ENCODE measurements around the gene ALG6.
"Not testable (repeated sequence)": the region's sequence is repeated elsewhere in the genome, so short reads cannot be mapped to it uniquely, and the experiment has no call there.

ALG6 gene

DNA sequence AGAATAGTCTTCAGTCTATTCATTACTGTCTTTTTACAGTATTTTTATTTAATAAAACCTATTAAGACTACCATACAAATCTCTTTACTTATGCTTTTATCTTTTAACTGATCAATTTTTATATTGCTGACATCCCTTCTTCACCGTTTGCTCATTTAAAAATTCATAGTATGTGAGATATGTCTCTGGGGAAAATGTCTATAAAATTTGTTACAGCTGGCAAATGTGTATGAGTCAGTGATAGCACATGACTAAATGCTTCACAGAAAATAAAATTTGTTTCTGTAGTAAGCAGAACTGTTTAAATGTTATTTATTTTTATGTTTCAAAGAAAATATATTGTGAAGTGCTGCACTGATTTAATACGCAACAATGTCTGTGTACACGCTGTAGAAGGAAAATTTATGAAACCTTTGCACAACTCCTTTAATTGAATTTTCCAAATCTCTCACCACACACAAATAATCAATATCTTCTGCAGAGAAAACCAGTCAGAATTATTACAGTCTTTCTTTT is 81.4 kb downstream of the ALG6 start:
- Histone ChIP-seq H3K9ac (ENCODE audit: low read depth in 1 of 2, low read length in 2 of 2) (no peak overlapping the region), H3K4me3 (ENCODE audit: low read length in 2 of 2) (no peak overlapping the region), H3K4me1 (ENCODE audit: control insufficient read depth in 2 of 2, insufficient read depth in 2 of 2, low read length in 2 of 2) (no peaks in the 10 kb centered on the region)

DNA sequence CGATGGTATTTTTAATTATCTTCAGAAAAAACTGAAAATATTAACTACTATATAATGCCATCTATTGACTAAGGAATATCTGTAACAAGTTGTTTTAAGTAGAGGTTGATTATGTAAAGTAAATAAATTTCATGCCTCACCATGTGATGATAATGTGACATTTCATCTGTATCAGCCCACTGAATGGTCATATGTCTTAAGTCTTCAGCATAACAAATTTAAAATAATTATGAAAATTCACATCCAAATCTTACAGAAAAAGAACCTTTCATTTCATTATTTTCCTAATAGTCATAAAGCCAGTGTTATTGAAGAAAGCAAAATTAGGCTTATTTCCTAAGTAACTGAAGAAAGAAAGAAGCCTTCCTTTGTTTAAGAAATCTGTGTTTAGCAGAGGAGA is 83.0 kb downstream of the ALG6 start:
- Histone ChIP-seq H3K27ac (ENCODE audit: low read depth in 2 of 2, low read length in 2 of 2) (no peak overlapping the region), H3K27me3 (ENCODE audit: control insufficient read depth in 2 of 2, insufficient read depth in 2 of 2, low read length in 2 of 2) (no peaks in the 10 kb centered on the region), H3K4me1 (ENCODE audit: control insufficient read depth in 2 of 2, insufficient read depth in 2 of 2, low read length in 2 of 2) (no peaks in the 10 kb centered on the region), H3K9me3 (ENCODE audit: control insufficient read depth in 2 of 2, low read length in 2 of 2) (no peaks in the 10 kb centered on the region), H3K4me3 (ENCODE audit: low read length in 2 of 2) (no peak overlapping the region), H3K9ac (ENCODE audit: low read depth in 1 of 2, low read length in 2 of 2) (no peak overlapping the region), H3K36me3 (ENCODE audit: control insufficient read depth in 2 of 2, insufficient read depth in 2 of 2, low read length in 2 of 2) (no peaks in the 10 kb centered on the region)

More for the DNA sequence above, 81.4 kb downstream of the ALG6 start:
- Histone ChIP-seq H3K9me3 (ENCODE audit: control insufficient read depth in 2 of 2, low read length in 2 of 2) (no peaks in the 10 kb centered on the region), H3K27ac (ENCODE audit: low read depth in 2 of 2, low read length in 2 of 2) (no peak overlapping the region), H3K27me3 (ENCODE audit: control insufficient read depth in 2 of 2, insufficient read depth in 2 of 2, low read length in 2 of 2) (no peaks in the 10 kb centered on the region), H3K36me3 (ENCODE audit: control insufficient read depth in 2 of 2, insufficient read depth in 2 of 2, low read length in 2 of 2) (no peaks in the 10 kb centered on the region)

GRCh38 chr1:63453232-63453631 is 85.8 kb downstream of the ALG6 start:
- Histone ChIP-seq H3K4me3 (ENCODE audit: low read length in 2 of 2) (no peak overlapping the region), H3K9ac (ENCODE audit: low read depth in 1 of 2, low read length in 2 of 2) (no peak overlapping the region), H3K9me3 (ENCODE audit: control insufficient read depth in 2 of 2, low read length in 2 of 2) (no peaks in the 10 kb centered on the region), H3K27ac (ENCODE audit: low read depth in 2 of 2, low read length in 2 of 2) (no peak overlapping the region), H3K36me3 (ENCODE audit: control insufficient read depth in 2 of 2, insufficient read depth in 2 of 2, low read length in 2 of 2) (peaks cover 0 to 3% of the 10 kb centered on the region in 2 donors), H3K4me1 (ENCODE audit: control insufficient read depth in 2 of 2, insufficient read depth in 2 of 2, low read length in 2 of 2) (no peaks in the 10 kb centered on the region), H3K27me3 (ENCODE audit: control insufficient read depth in 2 of 2, insufficient read depth in 2 of 2, low read length in 2 of 2) (no peaks in the 10 kb centered on the region)

GRCh38 chr1:63454269-63454668 is 86.8 kb downstream of the ALG6 start:
- Histone ChIP-seq H3K4me3 (ENCODE audit: low read length in 2 of 2) (no peak overlapping the region), H3K9me3 (ENCODE audit: control insufficient read depth in 2 of 2, low read length in 2 of 2) (no peaks in the 10 kb centered on the region), H3K36me3 (ENCODE audit: control insufficient read depth in 2 of 2, insufficient read depth in 2 of 2, low read length in 2 of 2) (peaks cover 0 to 3% of the 10 kb centered on the region in 2 donors), H3K27me3 (ENCODE audit: control insufficient read depth in 2 of 2, insufficient read depth in 2 of 2, low read length in 2 of 2) (no peaks in the 10 kb centered on the region), H3K4me1 (ENCODE audit: control insufficient read depth in 2 of 2, insufficient read depth in 2 of 2, low read length in 2 of 2) (no peaks in the 10 kb centered on the region), H3K9ac (ENCODE audit: low read depth in 1 of 2, low read length in 2 of 2) (no peak overlapping the region), H3K27ac (ENCODE audit: low read depth in 2 of 2, low read length in 2 of 2) (no peak overlapping the region)

DNA sequence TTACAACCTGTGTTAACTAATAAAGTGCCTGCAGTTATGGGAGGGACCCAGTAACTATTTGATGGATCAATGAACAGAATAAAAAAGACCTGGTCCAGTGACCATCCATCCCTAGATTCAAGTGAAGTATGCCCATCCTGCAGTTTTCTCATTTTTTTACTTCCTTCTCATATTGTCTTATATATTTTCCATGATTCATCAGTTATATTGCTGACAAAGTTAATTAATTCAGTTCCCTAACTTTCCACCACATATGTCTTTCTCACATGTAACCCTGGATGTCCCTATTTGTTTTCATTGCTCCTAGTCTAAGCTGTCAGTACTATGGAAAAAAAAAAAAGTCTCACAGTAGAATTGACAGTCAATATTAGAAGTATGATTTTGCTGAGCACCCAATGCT is 91.3 kb downstream of the ALG6 start:
- H3K36me3 ChIP-seq (ENCODE audit: control insufficient read depth in 2 of 2, insufficient read depth in 2 of 2, low read length in 2 of 2) = peaks cover 0 to 3% of the 10 kb centered on the region in 2 donors
- no peak overlapping the region for H3K9ac ChIP-seq (ENCODE audit: low read depth in 1 of 2, low read length in 2 of 2)
- peaks cover 4 to 6% of the 10 kb centered on the region in 2 donors for H3K9me3 ChIP-seq (ENCODE audit: control insufficient read depth in 2 of 2, low read length in 2 of 2)
- H3K27me3 ChIP-seq (ENCODE audit: control insufficient read depth in 2 of 2, insufficient read depth in 2 of 2, low read length in 2 of 2) = no peaks in the 10 kb centered on the region
- no peak overlapping the region for H3K4me3 ChIP-seq (ENCODE audit: low read length in 2 of 2)
- H3K4me1 ChIP-seq (ENCODE audit: control insufficient read depth in 2 of 2, insufficient read depth in 2 of 2, low read length in 2 of 2) = no peaks in the 10 kb centered on the region
- no peak overlapping the region for H3K27ac ChIP-seq (ENCODE audit: low read depth in 2 of 2, low read length in 2 of 2)

DNA sequence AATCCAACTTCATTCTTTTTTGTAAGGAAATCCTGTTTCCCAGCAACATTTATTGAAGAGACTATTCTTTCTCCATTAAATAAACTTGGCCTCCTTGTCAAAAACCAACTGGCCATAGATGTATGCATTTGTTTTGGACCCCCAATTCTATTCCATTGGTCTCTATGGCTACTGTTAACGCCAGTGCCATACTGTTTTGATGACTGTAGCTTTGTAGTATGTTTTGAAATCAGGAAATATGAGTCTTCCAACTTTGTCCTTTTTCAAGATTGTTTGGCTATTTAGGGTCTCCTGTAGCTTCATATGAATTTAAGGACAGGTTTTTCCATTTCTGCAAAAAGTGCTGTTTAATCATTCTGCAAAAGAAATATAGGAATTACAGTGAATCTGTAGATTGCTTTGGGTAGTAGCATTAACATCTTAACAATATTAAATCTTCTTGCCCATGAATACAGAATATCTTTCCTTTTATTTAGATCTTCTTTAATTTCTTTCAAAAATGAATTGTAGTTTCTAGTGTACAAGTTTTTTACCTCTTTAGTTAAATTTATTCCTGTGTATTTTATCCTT is 94.3 kb downstream of the ALG6 start:
- no peaks in the 10 kb centered on the region for H3K4me1 ChIP-seq (ENCODE audit: control insufficient read depth in 2 of 2, insufficient read depth in 2 of 2, low read length in 2 of 2)
- H3K27ac ChIP-seq (ENCODE audit: low read depth in 2 of 2, low read length in 2 of 2) = no peak overlapping the region
- peaks cover 0 to 3% of the 10 kb centered on the region in 2 donors for H3K36me3 ChIP-seq (ENCODE audit: control insufficient read depth in 2 of 2, insufficient read depth in 2 of 2, low read length in 2 of 2)
- no peak overlapping the region for H3K9ac ChIP-seq (ENCODE audit: low read depth in 1 of 2, low read length in 2 of 2)
- H3K27me3 ChIP-seq (ENCODE audit: control insufficient read depth in 2 of 2, insufficient read depth in 2 of 2, low read length in 2 of 2) = no peaks in the 10 kb centered on the region
- peaks cover 4 to 6% of the 10 kb centered on the region in 2 donors for H3K9me3 ChIP-seq (ENCODE audit: control insufficient read depth in 2 of 2, low read length in 2 of 2)
- no peak overlapping the region for H3K4me3 ChIP-seq (ENCODE audit: low read length in 2 of 2)

DNA sequence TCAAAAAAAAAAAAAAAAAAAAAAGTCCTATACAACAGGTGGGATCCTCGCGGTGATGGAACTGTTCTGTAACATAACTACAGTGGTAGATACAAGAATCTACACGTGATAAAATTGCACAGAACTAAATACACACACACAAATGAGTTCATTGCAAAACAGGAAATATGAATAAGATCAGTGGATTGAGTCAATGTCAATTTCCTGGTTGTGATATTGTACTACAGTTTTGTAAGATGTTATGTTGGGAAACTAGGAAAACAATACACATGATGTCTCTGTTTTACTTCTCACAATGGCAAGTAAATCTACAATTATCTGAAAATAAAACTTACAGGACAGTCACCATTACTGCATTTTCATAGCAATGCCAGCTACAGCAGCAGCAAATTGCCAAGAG is 95.8 kb downstream of the ALG6 start:
- no peaks in the 10 kb centered on the region for H3K27me3 ChIP-seq (ENCODE audit: control insufficient read depth in 2 of 2, insufficient read depth in 2 of 2, low read length in 2 of 2)
- H3K4me3 ChIP-seq (ENCODE audit: low read length in 2 of 2) = no peak overlapping the region
- H3K27ac ChIP-seq (ENCODE audit: low read depth in 2 of 2, low read length in 2 of 2) = no peak overlapping the region

GRCh38 chr1:63466181-63466580 is 98.8 kb downstream of the ALG6 start:
- Histone ChIP-seq H3K27ac (ENCODE audit: low read depth in 2 of 2, low read length in 2 of 2) (no peak overlapping the region), H3K36me3 (ENCODE audit: control insufficient read depth in 2 of 2, insufficient read depth in 2 of 2, low read length in 2 of 2) (no peaks in the 10 kb centered on the region), H3K9ac (ENCODE audit: low read depth in 1 of 2, low read length in 2 of 2) (no peak overlapping the region), H3K27me3 (ENCODE audit: control insufficient read depth in 2 of 2, insufficient read depth in 2 of 2, low read length in 2 of 2) (no peaks in the 10 kb centered on the region), H3K4me3 (ENCODE audit: low read length in 2 of 2) (no peak overlapping the region), H3K4me1 (ENCODE audit: control insufficient read depth in 2 of 2, insufficient read depth in 2 of 2, low read length in 2 of 2) (no peaks in the 10 kb centered on the region), H3K9me3 (ENCODE audit: control insufficient read depth in 2 of 2, low read length in 2 of 2) (peaks cover 4 to 6% of the 10 kb centered on the region in 2 donors)

More for the DNA sequence above, 95.8 kb downstream of the ALG6 start:
- H3K36me3 ChIP-seq (ENCODE audit: control insufficient read depth in 2 of 2, insufficient read depth in 2 of 2, low read length in 2 of 2) = no peaks in the 10 kb centered on the region
- H3K9me3 ChIP-seq (ENCODE audit: control insufficient read depth in 2 of 2, low read length in 2 of 2) = peaks cover 4 to 6% of the 10 kb centered on the region in 2 donors
- H3K4me1 ChIP-seq (ENCODE audit: control insufficient read depth in 2 of 2, insufficient read depth in 2 of 2, low read length in 2 of 2) = no peaks in the 10 kb centered on the region
- H3K9ac ChIP-seq (ENCODE audit: low read depth in 1 of 2, low read length in 2 of 2) = no peak overlapping the region

DNA sequence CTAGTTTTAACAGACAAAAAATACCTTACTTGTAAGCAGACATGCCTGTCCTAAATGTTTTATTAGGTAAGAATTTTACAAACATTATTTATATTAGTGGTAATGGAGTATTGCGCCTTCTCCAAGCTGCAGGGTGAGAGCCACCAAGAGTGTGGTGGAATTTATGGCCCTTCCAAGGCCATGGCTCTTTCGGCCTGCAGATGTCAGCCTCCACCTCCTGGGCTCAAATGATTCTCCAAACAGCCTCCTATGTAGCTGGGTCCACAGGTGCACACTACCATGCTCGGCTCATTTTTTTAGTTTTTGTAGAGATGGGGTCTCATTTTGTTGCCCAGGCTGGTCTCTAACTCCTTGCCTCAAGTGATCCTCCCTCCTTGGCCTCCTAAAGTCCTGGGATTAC is 99.3 kb downstream of the ALG6 start:
- Histone ChIP-seq H3K27me3 (ENCODE audit: control insufficient read depth in 2 of 2, insufficient read depth in 2 of 2, low read length in 2 of 2) (no peaks in the 10 kb centered on the region), H3K4me1 (ENCODE audit: control insufficient read depth in 2 of 2, insufficient read depth in 2 of 2, low read length in 2 of 2) (no peaks in the 10 kb centered on the region), H3K9ac (ENCODE audit: low read depth in 1 of 2, low read length in 2 of 2) (no peak overlapping the region), H3K9me3 (ENCODE audit: control insufficient read depth in 2 of 2, low read length in 2 of 2) (peaks cover 0 to 2% of the 10 kb centered on the region in 2 donors), H3K4me3 (ENCODE audit: low read length in 2 of 2) (no peak overlapping the region), H3K27ac (ENCODE audit: low read depth in 2 of 2, low read length in 2 of 2) (no peak overlapping the region), H3K36me3 (ENCODE audit: control insufficient read depth in 2 of 2, insufficient read depth in 2 of 2, low read length in 2 of 2) (no peaks in the 10 kb centered on the region)

DNA sequence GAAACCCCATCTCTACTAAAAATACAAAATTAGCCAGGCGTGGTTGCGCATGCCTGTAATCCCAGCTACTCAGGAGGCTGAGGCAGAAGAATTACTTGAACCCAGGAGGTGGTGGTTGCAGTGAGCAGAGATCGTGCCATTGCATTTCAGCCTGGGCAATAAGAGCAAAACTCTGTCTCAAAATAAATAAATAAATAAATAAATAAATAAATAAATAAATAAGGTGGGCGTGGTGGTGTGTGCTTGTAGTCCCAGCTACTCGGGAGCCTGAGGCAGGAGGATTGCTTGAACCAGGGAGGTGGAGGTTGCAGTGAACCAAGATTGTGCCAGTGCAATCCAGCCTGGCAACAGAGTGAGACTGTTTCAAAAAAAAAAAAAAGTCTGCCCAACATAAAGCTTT is 101.3 kb downstream of the ALG6 start:
- not testable (repeated sequence) for H3K9me3 ChIP-seq (ENCODE audit: control insufficient read depth in 2 of 2, low read length in 2 of 2); H3K4me1 ChIP-seq (ENCODE audit: control insufficient read depth in 2 of 2, insufficient read depth in 2 of 2, low read length in 2 of 2); H3K27ac ChIP-seq (ENCODE audit: low read depth in 2 of 2, low read length in 2 of 2); H3K27me3 ChIP-seq (ENCODE audit: control insufficient read depth in 2 of 2, insufficient read depth in 2 of 2, low read length in 2 of 2); H3K4me3 ChIP-seq (ENCODE audit: low read length in 2 of 2); H3K9ac ChIP-seq (ENCODE audit: low read depth in 1 of 2, low read length in 2 of 2); H3K36me3 ChIP-seq (ENCODE audit: control insufficient read depth in 2 of 2, insufficient read depth in 2 of 2, low read length in 2 of 2)

Data from mucosa of rectum (tissue), 2 donors.